Stomach (tissue), 4 donors: ENCODE results near the gene SCAMP4.

ENCODE experiments used
- CTCF ChIP-seq, 7 experiments: fragments of 450-650 bp in 4 of 7; fragments of 200-600 bp in 3 of 7; sonication (generic) in 3 of 7; IDR thresholded peaks; one replicate each; pipeline ENCODE4 v1.5.1; 2016 to 2019; ENCODE audit warnings: antibody characterized with exemption in 7 of 7, control low read depth in 2 of 7, mild to moderate bottlenecking in 1 of 7
- POLR2A ChIP-seq, 4 donors: fragments of 450-650 bp; IDR thresholded peaks; one replicate each; pipeline ENCODE4 v1.6.1; 2016; ENCODE audit warnings: antibody characterized with exemption in 4 of 4, control low read depth in 2 of 4, mild to moderate bottlenecking in 1 of 4, moderate library complexity in 1 of 4

- TF ChIP-seq POLR2A (IDR thresholded peaks at IDR 0.05) (no peak), CTCF (IDR thresholded peaks at IDR 0.05) (no peak)
These were observed 7.7 kb downstream of the SCAMP4 start for GRCh38 chr19:1912760-1913505.
